ENCODE data around the gene PTPN14.

GRCh38 chr1:214471458-214471857, 79.9 kb downstream of the PTPN14 start:
- TF ChIP-seq, protein P1, sequence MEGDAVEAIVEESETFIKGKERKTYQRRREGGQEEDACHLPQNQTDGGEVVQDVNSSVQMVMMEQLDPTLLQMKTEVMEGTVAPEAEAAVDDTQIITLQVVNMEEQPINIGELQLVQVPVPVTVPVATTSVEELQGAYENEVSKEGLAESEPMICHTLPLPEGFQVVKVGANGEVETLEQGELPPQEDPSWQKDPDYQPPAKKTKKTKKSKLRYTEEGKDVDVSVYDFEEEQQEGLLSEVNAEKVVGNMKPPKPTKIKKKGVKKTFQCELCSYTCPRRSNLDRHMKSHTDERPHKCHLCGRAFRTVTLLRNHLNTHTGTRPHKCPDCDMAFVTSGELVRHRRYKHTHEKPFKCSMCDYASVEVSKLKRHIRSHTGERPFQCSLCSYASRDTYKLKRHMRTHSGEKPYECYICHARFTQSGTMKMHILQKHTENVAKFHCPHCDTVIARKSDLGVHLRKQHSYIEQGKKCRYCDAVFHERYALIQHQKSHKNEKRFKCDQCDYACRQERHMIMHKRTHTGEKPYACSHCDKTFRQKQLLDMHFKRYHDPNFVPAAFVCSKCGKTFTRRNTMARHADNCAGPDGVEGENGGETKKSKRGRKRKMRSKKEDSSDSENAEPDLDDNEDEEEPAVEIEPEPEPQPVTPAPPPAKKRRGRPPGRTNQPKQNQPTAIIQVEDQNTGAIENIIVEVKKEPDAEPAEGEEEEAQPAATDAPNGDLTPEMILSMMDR (IDR thresholded peaks at IDR 0.05): no peak
- TF ChIP-seq EP300 (IDR thresholded peaks at IDR 0.05; ENCODE audit: low read depth): no peak

Measured in transverse colon (tissue), 3 donors.